ENCODE results near the gene CERS1.

Gene CERS1

DNA sequence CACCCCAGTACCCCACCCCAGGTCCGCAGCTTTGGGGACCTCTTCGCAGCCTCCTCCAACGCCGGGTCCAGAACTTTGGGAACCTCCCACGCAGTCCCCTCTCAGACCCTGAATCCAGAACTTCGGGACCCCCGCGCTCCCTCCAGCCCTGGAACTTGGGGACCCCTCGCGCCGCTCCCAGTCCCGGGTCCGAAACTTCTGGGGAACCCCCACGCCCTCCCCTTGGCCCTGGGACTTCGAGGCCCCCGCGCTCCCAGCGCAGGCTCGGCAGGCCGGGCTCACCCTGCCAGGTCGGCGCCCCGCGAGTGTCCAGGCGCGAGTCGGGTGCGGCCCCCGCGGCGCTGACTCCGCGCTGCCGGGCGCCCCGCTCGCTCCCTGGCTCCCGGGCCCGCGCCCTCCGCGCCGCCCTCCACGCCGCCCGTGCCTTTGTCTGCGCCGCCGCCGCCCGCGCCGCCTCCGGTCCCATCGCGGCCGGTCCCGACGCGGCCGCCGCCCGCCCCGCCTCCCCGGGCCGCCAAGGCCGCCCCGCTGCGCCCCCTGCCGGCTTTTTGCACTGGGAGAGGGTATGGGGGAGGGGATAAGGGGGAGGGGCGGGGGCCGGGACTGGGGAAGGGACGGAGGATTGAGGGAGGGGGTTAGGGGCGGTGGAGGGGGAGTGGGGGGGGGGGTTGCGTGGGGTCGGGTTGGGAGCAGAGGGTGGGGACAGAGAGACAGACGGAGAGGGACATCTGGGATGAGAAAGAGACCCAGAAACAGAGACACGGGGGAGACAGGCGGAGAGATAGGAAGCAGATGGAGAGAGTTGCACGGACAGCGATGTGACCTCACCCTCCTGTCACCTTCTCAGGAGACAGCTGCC lies 45.0 kb upstream of the CERS1 start, which contains the start of gene HOMER3:
TSS of gene HOMER3 (minus strand) at position 449 of the 859 bp plus-strand sequence. CDS start 2,235 bp downstream, outside the sequence.
- TF ChIP-seq SIN3A (IDR thresholded peaks at IDR 0.05; ENCODE audit: borderline replicate concordance, insufficient read depth, low read length): no peak
- TF ChIP-seq FOXP2 (optimal IDR thresholded peaks at IDR 0.05; ENCODE audit: borderline replicate concordance, extremely low read depth, extremely low read length, insufficient read depth): peak; percentile 12

DNA sequence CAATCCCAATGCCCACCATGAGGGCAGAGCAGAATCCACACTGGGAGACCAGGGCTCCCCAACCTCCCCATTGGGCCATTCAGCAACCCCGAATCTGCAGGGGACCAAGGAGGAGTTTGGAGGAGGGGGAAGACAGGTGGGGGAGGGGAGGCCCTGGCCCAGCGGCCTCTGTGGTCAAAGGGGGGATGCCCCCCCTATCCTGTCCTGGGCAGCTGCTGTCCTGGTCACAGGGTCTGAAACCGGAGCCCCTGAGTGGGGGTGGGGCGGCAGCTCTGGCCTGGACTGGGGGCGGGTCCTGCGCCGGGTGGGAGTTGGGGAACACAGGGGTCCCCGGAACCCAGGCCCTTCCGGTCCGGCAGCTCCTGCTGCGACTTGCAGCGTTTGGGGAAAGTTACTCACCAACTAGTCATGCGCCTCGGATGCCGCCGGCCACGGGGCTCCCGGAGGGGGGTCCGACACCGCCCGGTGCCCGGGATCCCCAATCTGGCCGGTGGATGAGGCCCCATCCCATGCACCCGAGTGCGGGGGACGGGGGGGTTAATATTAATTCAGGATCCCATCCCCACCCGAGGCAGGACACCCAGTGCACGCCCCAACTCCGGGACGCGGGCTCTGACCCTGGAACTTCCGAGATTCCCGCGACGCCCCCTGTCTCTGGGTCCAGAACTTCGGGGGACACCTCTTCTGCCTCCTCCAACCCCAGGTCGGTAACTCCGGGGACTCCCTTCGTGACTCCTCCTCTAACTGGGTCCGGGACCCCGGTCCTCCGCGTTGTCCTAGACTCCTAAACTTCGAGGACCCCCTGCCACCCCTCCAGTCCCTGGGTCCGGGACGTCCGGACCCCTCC lies 44.2 kb upstream of the CERS1 start:
- TF ChIP-seq, protein P1, sequence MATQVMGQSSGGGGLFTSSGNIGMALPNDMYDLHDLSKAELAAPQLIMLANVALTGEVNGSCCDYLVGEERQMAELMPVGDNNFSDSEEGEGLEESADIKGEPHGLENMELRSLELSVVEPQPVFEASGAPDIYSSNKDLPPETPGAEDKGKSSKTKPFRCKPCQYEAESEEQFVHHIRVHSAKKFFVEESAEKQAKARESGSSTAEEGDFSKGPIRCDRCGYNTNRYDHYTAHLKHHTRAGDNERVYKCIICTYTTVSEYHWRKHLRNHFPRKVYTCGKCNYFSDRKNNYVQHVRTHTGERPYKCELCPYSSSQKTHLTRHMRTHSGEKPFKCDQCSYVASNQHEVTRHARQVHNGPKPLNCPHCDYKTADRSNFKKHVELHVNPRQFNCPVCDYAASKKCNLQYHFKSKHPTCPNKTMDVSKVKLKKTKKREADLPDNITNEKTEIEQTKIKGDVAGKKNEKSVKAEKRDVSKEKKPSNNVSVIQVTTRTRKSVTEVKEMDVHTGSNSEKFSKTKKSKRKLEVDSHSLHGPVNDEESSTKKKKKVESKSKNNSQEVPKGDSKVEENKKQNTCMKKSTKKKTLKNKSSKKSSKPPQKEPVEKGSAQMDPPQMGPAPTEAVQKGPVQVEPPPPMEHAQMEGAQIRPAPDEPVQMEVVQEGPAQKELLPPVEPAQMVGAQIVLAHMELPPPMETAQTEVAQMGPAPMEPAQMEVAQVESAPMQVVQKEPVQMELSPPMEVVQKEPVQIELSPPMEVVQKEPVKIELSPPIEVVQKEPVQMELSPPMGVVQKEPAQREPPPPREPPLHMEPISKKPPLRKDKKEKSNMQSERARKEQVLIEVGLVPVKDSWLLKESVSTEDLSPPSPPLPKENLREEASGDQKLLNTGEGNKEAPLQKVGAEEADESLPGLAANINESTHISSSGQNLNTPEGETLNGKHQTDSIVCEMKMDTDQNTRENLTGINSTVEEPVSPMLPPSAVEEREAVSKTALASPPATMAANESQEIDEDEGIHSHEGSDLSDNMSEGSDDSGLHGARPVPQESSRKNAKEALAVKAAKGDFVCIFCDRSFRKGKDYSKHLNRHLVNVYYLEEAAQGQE (IDR thresholded peaks at IDR 0.05; ENCODE audit: insufficient read depth in 1 of 2, low read depth in 2 of 2, low read length in 2 of 2): no peak
- TF ChIP-seq FOXP2 (optimal IDR thresholded peaks at IDR 0.05; ENCODE audit: borderline replicate concordance, extremely low read depth, extremely low read length, insufficient read depth) (no peak), POLR2AphosphoS5 (IDR thresholded peaks at IDR 0.05; ENCODE audit: low read depth, low read length) (no peak), TAF1 (IDR thresholded peaks at IDR 0.05; ENCODE audit: borderline replicate concordance, insufficient read depth, low read length) (no peak), SIN3A (IDR thresholded peaks at IDR 0.05; ENCODE audit: borderline replicate concordance, insufficient read depth, low read length) (no peak)

DNA sequence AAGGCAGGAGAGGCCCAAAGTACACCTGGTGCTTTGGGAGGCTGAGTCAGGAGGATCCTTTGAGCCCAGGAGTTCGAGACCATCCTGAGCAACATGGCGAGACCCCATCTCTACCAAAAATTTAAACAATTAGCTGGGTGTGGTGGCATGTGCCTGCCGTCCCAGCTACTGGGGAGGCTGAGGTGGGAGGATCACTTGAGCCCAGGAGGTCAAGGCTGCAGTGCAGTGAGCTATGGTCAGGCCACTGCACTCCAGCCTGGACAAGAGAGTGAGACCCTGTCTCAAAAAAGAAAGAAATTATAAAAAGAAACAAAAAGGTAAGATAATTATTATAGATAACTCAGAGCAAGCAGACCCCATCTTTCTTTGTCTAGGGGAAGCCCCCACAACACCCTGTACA lies 43.2 kb upstream of the CERS1 start:
- no peak for TF ChIP-seq FOXP2 (optimal IDR thresholded peaks at IDR 0.05; ENCODE audit: borderline replicate concordance, extremely low read depth, extremely low read length, insufficient read depth)
- no peak for TF ChIP-seq TAF1 (IDR thresholded peaks at IDR 0.05; ENCODE audit: borderline replicate concordance, insufficient read depth, low read length)

DNA sequence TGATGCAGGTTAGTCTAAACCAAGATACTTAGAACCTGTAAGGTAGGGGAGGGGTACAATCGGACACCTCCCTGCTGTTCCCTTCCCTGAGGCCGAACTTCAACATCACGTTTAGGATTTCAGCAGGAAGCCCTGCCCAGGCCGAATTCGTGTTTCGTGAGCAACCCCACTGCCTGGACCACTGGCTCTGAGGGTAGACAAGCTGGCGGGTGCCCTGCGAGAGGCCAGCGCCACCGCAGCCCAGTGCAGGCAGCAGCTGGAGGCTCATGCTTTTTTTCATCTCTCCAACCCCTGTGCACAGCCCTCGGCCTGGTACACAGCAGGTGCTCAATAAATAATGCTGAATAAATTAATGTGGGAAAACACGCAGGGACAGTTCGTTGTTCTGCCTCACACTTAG lies 37.3 kb upstream of the CERS1 start:
- TF ChIP-seq, protein P1 (IDR thresholded peaks at IDR 0.05; ENCODE audit: insufficient read depth in 1 of 2, low read depth in 2 of 2, low read length in 2 of 2): no peak
- TF ChIP-seq SIN3A (IDR thresholded peaks at IDR 0.05; ENCODE audit: borderline replicate concordance, insufficient read depth, low read length) (no peak), POLR2AphosphoS5 (IDR thresholded peaks at IDR 0.05; ENCODE audit: low read depth, low read length) (no peak)

DNA sequence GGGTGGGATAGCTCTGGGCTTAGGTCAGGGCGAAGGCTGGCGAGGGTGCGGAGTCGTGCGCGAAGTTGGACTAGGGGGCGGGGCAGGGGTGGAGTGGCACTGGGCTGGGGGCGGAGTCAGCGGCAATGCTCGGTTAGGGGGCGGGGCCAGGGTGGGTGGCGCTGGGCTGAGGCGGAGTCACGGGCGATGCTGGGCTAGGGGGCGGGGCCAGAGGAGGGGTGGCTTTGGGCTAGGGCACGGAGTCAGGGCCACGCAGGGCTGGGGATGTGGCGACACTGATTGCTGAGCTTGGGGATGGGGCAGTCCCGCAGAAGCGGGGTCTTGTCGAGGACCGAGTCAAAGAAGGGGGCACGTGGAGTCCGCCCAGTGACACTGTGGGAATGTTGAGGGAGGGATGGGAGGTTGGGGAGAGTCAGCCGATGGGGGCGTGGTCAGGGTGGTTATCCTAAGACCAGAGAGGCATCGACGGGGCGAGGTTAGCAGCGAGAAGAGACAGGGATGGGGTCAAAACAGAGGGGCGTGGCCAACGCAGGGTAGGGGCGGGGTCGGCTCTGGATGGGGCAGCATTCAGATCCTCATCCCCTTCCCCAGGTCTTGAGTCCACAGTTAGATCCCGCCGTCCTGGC lies 36.4 kb upstream of the CERS1 start:
- no peak for TF ChIP-seq TAF1 (IDR thresholded peaks at IDR 0.05; ENCODE audit: borderline replicate concordance, insufficient read depth, low read length)
- TF ChIP-seq, protein P1 (IDR thresholded peaks at IDR 0.05; ENCODE audit: insufficient read depth in 1 of 2, low read depth in 2 of 2, low read length in 2 of 2): no peak
- TF ChIP-seq POLR2AphosphoS5 (IDR thresholded peaks at IDR 0.05; ENCODE audit: low read depth, low read length): no peak
- TF ChIP-seq FOXP2 (optimal IDR thresholded peaks at IDR 0.05; ENCODE audit: borderline replicate concordance, extremely low read depth, extremely low read length, insufficient read depth): no peak
- no peak for TF ChIP-seq SIN3A (IDR thresholded peaks at IDR 0.05; ENCODE audit: borderline replicate concordance, insufficient read depth, low read length)

All from PFSK-1 (cell line).